GM11168 (cell line): Measurements from ENCODE around the gene MFAP3L.

Experiments used
- in situ Hi-C: fragments of 300-500 bp; cut with MboI; formaldehyde crosslinking; loops from one replicate; pipeline ENCODE4 v1.12.0; 2022; ENCODE audit warnings: low sequenced_read_pairs; ENCODE audit not compliant: unreplicated experiment

The MFAP3L gene

GRCh38 chr4:170027181-170027829, 1.1 kb upstream of the MFAP3L start:
- in situ Hi-C loops: loop anchor here (25.0 kb wide), 1 partner anchor 415 kb away; the partner anchor contains the start of genes CLCN3 and NEK1

GRCh38 chr4:170025523-170026252, 507 bp downstream of the MFAP3L start:
- in situ Hi-C loops: loop anchor here (25.0 kb wide), 1 partner anchor 413 kb away; the partner anchor contains the start of genes CLCN3 and NEK1

- in situ Hi-C loops: no loop called here
Measured at GRCh38 chr4:170022211-170022610, 4.0 kb downstream of the MFAP3L start.

GRCh38 chr4:170017252-170017651, 8.9 kb downstream of the MFAP3L start:
- in situ Hi-C loops: no loop called here

- in situ Hi-C loops: no loop called here
Measured at GRCh38 chr4:170015285-170015684, 10.9 kb downstream of the MFAP3L start.

- in situ Hi-C loops: no loop called here
Measured at GRCh38 chr4:170014359-170015011, 11.7 kb downstream of the MFAP3L start.

- in situ Hi-C loops: no loop called here
Measured at GRCh38 chr4:170012629-170012958, 13.6 kb downstream of the MFAP3L start.

GRCh38 chr4:170011921-170012628, 14.1 kb downstream of the MFAP3L start:
- in situ Hi-C loops: no loop called here

- in situ Hi-C loops: no loop called here
Measured at GRCh38 chr4:170009291-170009690, 16.9 kb downstream of the MFAP3L start.

GRCh38 chr4:170008801-170009200, 17.4 kb downstream of the MFAP3L start:
- in situ Hi-C loops: no loop called here

GRCh38 chr4:170008371-170008770, 17.8 kb downstream of the MFAP3L start:
- in situ Hi-C loops: no loop called here

- in situ Hi-C loops: no loop called here
Measured at GRCh38 chr4:170007113-170007512, 19.1 kb downstream of the MFAP3L start.

GRCh38 chr4:170005472-170005871, 20.7 kb downstream of the MFAP3L start:
- in situ Hi-C loops: no loop called here

GRCh38 chr4:170004651-170005295, 21.4 kb downstream of the MFAP3L start:
- in situ Hi-C loops: no loop called here

- in situ Hi-C loops: no loop called here
Measured at GRCh38 chr4:170003071-170004070, 22.8 kb downstream of the MFAP3L start.

GRCh38 chr4:170001745-170002267, 24.4 kb downstream of the MFAP3L start:
- in situ Hi-C loops: no loop called here

- in situ Hi-C loops: no loop called here
Measured at GRCh38 chr4:170001011-170001744, 25.0 kb downstream of the MFAP3L start.

GRCh38 chr4:169999923-170000322, 26.3 kb downstream of the MFAP3L start:
- in situ Hi-C loops: no loop called here
